ENCODE measurements around the gene CHFR.

DNA sequence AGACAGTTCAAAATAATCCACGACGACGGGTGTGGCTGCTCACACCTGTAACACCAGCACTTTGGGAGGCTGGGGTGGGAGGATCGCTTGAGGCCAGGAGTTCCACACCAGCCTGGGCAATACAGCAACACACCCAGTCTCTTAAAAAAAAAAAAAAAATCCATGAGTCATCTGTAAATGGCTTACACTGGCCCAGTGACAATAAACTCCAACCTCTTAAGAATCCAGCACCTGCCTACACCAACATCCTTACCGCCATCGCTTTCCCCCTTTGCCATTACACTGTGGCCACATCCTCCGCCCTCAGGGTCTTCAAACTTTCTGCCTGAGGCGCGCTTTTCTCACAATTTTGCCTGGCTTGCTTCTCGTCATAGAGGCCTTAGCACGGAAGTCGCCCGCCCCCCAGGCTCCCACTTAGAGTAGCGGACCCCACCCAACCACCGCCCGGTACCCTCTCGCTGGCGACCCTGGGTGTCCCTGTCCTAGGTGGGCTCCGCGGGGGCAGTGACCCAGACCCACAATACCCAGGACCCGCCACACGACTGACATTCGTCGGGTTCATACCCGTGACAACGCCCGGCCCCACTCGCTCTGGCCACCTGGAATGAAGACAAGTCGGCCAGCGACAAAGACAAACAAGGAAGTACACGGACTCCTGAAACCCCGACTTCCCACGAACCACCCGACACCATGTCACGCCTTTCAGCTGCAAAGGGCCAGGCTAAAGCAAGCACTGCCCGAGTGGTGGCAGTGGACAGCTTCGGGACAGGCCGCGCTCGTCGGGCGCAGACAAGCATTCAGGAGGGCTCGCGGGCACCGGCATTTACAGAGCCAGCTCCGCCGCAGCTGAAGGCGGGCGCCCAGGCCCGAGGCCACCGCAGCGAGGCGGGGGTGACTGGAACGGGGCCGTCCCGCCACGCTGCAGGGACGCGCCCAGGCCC, 59.4 kb downstream of the CHFR start:
- TF ChIP-seq, protein P1, sequence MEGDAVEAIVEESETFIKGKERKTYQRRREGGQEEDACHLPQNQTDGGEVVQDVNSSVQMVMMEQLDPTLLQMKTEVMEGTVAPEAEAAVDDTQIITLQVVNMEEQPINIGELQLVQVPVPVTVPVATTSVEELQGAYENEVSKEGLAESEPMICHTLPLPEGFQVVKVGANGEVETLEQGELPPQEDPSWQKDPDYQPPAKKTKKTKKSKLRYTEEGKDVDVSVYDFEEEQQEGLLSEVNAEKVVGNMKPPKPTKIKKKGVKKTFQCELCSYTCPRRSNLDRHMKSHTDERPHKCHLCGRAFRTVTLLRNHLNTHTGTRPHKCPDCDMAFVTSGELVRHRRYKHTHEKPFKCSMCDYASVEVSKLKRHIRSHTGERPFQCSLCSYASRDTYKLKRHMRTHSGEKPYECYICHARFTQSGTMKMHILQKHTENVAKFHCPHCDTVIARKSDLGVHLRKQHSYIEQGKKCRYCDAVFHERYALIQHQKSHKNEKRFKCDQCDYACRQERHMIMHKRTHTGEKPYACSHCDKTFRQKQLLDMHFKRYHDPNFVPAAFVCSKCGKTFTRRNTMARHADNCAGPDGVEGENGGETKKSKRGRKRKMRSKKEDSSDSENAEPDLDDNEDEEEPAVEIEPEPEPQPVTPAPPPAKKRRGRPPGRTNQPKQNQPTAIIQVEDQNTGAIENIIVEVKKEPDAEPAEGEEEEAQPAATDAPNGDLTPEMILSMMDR (conservative IDR thresholded peaks at IDR 0.05; ENCODE audit: low read length) = no peak
- TF ChIP-seq EZH2phosphoT487 (IDR thresholded peaks at IDR 0.05; ENCODE audit: borderline replicate concordance) = no peak

Measured in Loucy (cell line).